Body of pancreas (tissue), 4 donors: ENCODE measurements around the gene GARIN5B. TPM values are rescaled to one million over a fixed set of nuclear protein-coding genes. Genes with fewer than 3 reads are reported as not detected.

Source experiments
- ATAC-seq: fragments of 150-250 bp; one replicate; pipeline ENCODE4 v1.9.1; 2016
- DNase-seq, 4 donors: peaks; one replicate each; pipeline ENCODE4 v3.0.0-alpha.2; 2019
- H3K27ac ChIP-seq, 4 donors: fragments of 200-600 bp; sonication (generic); 1 replicate in 3 of 4; 2 replicates in 1 of 4; pipeline versions ENCODE4 v1.5.1 to v1.6.1; 2016 to 2019; ENCODE audit warnings: mild to moderate bottlenecking in 1 of 4, mixed read lengths in 1 of 4, moderate library complexity in 1 of 4
- H3K27me3 ChIP-seq, 2 donors: fragments of 200-600 bp; sonication (generic); one replicate each; pipeline ENCODE4 v1.6.0; 2016; ENCODE audit warnings: mild to moderate bottlenecking in 1 of 2
- H3K36me3 ChIP-seq, 2 donors: fragments of 200-600 bp; sonication (generic); replicated peaks in 1 of 2; 2 replicates each; pipeline ENCODE4 v1.5.1; 2016; ENCODE audit warnings: low read depth in 2 of 2; ENCODE audit not compliant: insufficient read depth in 1 of 2
- H3K4me1 ChIP-seq: fragments of 200-600 bp; sonication (generic); one replicate; pipeline ENCODE4 v1.6.0; 2016
- H3K4me3 ChIP-seq, 2 donors: fragments of 200-600 bp; sonication (generic); 1 replicate in 1 of 2; 2 replicates in 1 of 2; pipeline ENCODE4 v1.5.1; 2016 to 2019
- H3K9me3 ChIP-seq, 3 donors: fragments of 200-600 bp; sonication (generic); 1 replicate in 2 of 3; 2 replicates in 1 of 3; pipeline ENCODE4 v1.5.1; 2016
- POLR2A ChIP-seq, 3 donors: fragments of 450-650 bp; IDR thresholded peaks; one replicate each; pipeline ENCODE4 v1.6.1; 2016; ENCODE audit warnings: antibody characterized with exemption in 3 of 3, mild to moderate bottlenecking in 2 of 3
- WGBS, 2 donors: methylation state at CpG; one replicate each; pipeline ENCODE4 v1.1.5; 2017; 5-methylcytosine and 5-hydroxymethylcytosine counted together
- intact Hi-C: fragments of 100-400 bp; cut with DNase I; formaldehyde crosslinking; loops from one replicate; pipeline ENCODE4 v1.15.1; 2023
- total RNA-seq, 2 donors: library from RNA; depleted of rRNA; stranded (reverse); fragments of >200 nt; gene quantifications; one replicate each; pipeline ENCODE4 v1.1.0, GENCODE V29; 2016
- TF ChIP-seq, protein P1 (sequence below), 7 experiments: fragments of 450-650 bp in 4 of 7; fragments of 200-600 bp in 3 of 7; sonication (generic) in 3 of 7; IDR thresholded peaks; one replicate each; pipeline ENCODE4 v1.5.1; 2016 to 2019; ENCODE audit warnings: antibody characterized with exemption in 7 of 7

Gene GARIN5B
- total RNA-seq, 2 donors from 2014 or later = not detected

DNA sequence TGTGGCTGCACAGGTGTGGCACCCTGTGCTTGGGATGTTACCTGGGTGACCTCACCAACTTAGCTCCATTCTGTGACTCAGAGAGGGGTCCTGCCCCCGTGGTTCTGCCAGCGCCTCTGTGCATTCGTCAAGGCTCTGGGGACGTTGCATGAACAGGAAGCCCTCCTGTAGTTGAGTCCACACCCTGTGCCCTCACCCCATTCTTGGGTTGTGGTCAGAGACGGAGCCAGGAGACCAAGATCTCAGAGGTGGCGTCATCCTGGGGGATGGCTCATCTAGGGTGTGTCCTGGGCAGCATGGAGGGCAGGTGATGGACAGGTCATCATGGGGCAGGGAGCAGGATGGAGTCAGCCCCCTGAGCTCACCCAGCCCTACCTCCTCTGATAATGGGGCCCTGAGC lies 11.0 kb downstream of the GARIN5B start:
- TF ChIP-seq, protein P1, sequence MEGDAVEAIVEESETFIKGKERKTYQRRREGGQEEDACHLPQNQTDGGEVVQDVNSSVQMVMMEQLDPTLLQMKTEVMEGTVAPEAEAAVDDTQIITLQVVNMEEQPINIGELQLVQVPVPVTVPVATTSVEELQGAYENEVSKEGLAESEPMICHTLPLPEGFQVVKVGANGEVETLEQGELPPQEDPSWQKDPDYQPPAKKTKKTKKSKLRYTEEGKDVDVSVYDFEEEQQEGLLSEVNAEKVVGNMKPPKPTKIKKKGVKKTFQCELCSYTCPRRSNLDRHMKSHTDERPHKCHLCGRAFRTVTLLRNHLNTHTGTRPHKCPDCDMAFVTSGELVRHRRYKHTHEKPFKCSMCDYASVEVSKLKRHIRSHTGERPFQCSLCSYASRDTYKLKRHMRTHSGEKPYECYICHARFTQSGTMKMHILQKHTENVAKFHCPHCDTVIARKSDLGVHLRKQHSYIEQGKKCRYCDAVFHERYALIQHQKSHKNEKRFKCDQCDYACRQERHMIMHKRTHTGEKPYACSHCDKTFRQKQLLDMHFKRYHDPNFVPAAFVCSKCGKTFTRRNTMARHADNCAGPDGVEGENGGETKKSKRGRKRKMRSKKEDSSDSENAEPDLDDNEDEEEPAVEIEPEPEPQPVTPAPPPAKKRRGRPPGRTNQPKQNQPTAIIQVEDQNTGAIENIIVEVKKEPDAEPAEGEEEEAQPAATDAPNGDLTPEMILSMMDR (IDR thresholded peaks at IDR 0.05) = no peak
- DNase-seq (no peak), ATAC-seq (no peak)
- peaks cover 0 to 20% of the 10 kb centered on the region in 2 donors for H3K27me3 ChIP-seq
- intact Hi-C loops = no loop called here
- no peaks in the 10 kb centered on the region for H3K9me3 ChIP-seq
- H3K27ac ChIP-seq = no peak overlapping the region
- WGBS, 2 donors = 58 to 63% methylated on average over 6 of the region's 6 CpGs
- peaks cover 0 to 1% of the 10 kb centered on the region in 2 donors for H3K36me3 ChIP-seq
- no peak overlapping the region for H3K4me3 ChIP-seq
- peaks cover 20% of the 10 kb centered on the region for H3K4me1 ChIP-seq

DNA sequence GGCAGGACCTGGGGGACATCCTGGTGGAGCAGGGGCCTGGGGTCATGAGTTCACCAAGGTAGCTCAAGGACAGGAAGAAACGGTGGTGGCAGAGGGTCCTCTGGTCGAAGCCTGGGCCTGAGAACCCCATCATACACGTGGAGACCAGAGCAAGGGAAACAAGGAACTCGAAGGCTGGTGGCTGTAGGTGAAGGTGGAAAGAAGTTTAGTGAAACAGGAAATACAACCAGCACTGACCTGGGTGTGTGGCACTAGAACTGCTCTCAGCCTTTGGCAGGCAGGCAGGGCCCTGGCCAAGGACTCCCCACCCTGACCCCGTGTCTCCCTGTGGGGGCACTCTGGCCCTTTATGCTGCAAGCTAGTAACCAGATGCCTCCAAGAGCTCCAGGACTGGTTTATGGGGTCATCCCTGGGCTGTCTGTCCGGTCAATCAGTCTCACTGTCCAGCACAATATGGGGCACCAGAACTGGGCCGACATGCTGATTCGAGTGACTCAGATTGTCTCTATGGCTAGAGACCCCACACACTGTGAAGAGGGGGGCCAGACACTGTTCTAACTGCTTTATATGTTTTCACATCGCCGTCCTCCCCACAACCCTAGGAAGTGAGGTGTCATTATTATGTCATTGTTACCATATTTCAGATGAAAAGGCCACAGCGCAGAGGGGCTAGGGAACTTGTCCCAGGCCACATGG lies 12.3 kb downstream of the GARIN5B start:
- 62 to 64% methylated on average over 9 to 11 of the region's 11 CpGs for WGBS, 2 donors
- no peak for ATAC-seq

DNA sequence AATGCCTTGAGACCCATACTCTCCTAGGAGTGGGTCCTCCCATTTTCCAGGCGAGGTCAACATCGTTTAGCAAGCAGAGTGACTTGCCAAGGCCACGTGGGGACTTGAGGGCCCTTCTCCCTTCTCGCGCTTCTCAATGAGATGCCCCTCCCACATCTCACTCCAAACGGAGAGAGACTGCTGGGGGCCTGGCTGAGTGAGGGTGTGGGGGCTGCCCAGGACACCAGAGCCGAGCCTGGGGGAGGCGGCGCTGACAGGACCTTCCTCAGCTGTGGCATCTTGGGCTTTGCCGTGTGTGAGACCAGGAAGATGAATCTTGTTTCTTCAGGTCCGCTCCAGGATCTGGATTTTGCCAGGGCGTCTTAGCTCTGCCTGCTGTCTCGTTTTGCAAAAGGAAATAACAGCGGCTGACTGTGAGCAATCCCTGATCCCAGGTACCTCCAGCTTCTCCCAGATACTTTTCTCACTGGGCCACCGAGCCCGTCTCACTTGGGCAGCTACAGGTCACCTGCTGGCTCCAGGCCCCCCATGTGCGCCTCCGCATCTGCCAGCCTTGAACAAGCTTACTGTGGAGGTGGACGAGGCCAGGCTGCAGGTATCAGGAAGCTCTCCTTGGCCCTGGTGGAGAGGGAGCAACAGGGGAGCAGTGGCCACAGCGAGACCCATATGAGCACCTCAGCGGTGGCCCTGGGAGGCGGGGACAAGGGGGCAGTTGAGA lies 14.6 kb downstream of the GARIN5B start:
- WGBS, 2 donors = 72 to 80% methylated on average over 18 to 22 of the region's 22 CpGs
- no peak for ATAC-seq
- no peak for TF ChIP-seq POLR2A (IDR thresholded peaks at IDR 0.05)
- TF ChIP-seq, protein P1 (IDR thresholded peaks at IDR 0.05) = no peak
- Histone ChIP-seq H3K4me1 (peaks cover 8% of the 10 kb centered on the region), H3K27me3 (peaks cover 0 to 17% of the 10 kb centered on the region in 2 donors), H3K27ac (no peak overlapping the region), H3K36me3 (peaks cover 0 to 1% of the 10 kb centered on the region in 2 donors), H3K4me3 (no peak overlapping the region), H3K9me3 (no peaks in the 10 kb centered on the region)
- DNase-seq = no peak
- intact Hi-C loops = no loop called here

More for the DNA sequence above, 12.3 kb downstream of the GARIN5B start:
- H3K27ac ChIP-seq = no peak overlapping the region
- DNase-seq = no peak
- no peaks in the 10 kb centered on the region for H3K9me3 ChIP-seq
- no peak for TF ChIP-seq POLR2A (IDR thresholded peaks at IDR 0.05)
- TF ChIP-seq, protein P1 (IDR thresholded peaks at IDR 0.05) = no peak
- H3K4me1 ChIP-seq = peaks cover 20% of the 10 kb centered on the region
- H3K36me3 ChIP-seq = peaks cover 0 to 1% of the 10 kb centered on the region in 2 donors
- intact Hi-C loops = no loop called here
- H3K4me3 ChIP-seq = no peak overlapping the region
- H3K27me3 ChIP-seq = peaks cover 0 to 20% of the 10 kb centered on the region in 2 donors

DNA sequence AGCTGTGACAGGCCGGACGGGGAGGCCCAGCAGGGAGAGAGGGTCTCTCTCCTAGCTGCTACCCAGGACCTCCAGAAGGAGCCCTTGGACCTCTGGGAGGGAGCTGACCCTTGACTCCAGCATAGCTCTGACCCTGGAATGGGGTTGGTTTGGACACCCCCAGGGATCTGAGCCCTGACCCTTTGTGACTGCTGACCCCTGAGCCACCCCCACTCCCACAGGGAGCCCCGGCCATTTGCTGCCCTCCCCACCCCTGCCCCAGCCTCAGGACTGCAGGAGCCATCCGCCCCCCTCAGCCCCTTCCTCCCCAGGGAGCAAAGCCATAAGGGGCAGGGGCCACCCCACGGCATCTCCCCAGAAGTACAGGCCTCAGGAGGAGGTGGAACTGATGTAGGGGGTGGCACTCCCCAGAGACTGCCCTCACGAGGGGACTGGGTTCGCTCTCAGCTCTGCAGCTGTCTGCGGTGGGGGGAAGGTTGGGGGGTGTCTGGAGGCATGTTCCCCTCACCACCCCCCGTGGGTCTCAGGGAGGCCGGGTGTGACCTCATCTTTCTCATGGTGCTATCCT lies 15.5 kb downstream of the GARIN5B start:
- Histone ChIP-seq H3K9me3 (no peaks in the 10 kb centered on the region), H3K4me3 (no peak overlapping the region), H3K36me3 (peaks cover 0 to 1% of the 10 kb centered on the region in 2 donors), H3K27ac (no peak overlapping the region), H3K27me3 (peaks cover 0 to 8% of the 10 kb centered on the region in 2 donors), H3K4me1 (no peaks in the 10 kb centered on the region)
- no peak for DNase-seq
- WGBS, 2 donors = 80% methylated on average over 10 of the region's 10 CpGs; no CpG with 5 or more reads in 1 of the 2 donors
- intact Hi-C loops = no loop called here
- ATAC-seq = no peak
- no peak for TF ChIP-seq POLR2A (IDR thresholded peaks at IDR 0.05)
- TF ChIP-seq, protein P1 (IDR thresholded peaks at IDR 0.05) = no peak
